Measurements from ENCODE around the gene KIN.
"Not testable (repeated sequence)": the region's sequence is repeated elsewhere in the genome, so short reads cannot be mapped to it uniquely, and the experiment has no call there.

KIN gene

GRCh38 chr10:7787857-7788638, at the start of gene KIN, which contains the start of gene ATP5F1C:
TSS of gene KIN (minus strand) at chr10:7787993. CDS start at chr10:7787933, 60 bp downstream.
TSS of gene ATP5F1C (plus strand) at chr10:7788177. CDS start at chr10:7788208, 31 bp downstream.
- peak; percentile 99 for DNase-seq

- no peak for DNase-seq
Observed at GRCh38 chr10:7836571-7836970, 48.8 kb upstream of the KIN start.

GRCh38 chr10:7834262-7834661, 46.5 kb upstream of the KIN start:
- no peak for DNase-seq

- no peak for DNase-seq
Observed at GRCh38 chr10:7833210-7833609, 45.4 kb upstream of the KIN start.

- DNase-seq: no peak
Observed at GRCh38 chr10:7832060-7832459, 44.3 kb upstream of the KIN start.

GRCh38 chr10:7829289-7829834, 41.6 kb upstream of the KIN start:
- DNase-seq: no peak

GRCh38 chr10:7826971-7827370, 39.2 kb upstream of the KIN start:
- DNase-seq: peak in 1 of 2 experiments; percentile 19

GRCh38 chr10:7824251-7824650, 36.5 kb upstream of the KIN start:
- no peak for DNase-seq

GRCh38 chr10:7819121-7819460, 31.3 kb upstream of the KIN start:
- peak; percentile 84 to 90 for DNase-seq

GRCh38 chr10:7818295-7819120, 30.7 kb upstream of the KIN start, which contains the start of gene TAF3:
TSS of gene TAF3 (plus strand) at chr10:7818505. CDS start at chr10:7818710, 205 bp downstream.
- DNase-seq: peak; percentile 93 to 95

- no peak for DNase-seq
Observed at GRCh38 chr10:7817984-7818294, 30.1 kb upstream of the KIN start.

- DNase-seq: no peak
Observed at GRCh38 chr10:7817576-7817975, 29.8 kb upstream of the KIN start.

GRCh38 chr10:7813481-7813880, 25.7 kb upstream of the KIN start:
- no peak for DNase-seq

- not testable (repeated sequence) for DNase-seq
Observed at GRCh38 chr10:7811743-7812142, 23.9 kb upstream of the KIN start.

- no peak for DNase-seq
Observed at GRCh38 chr10:7811000-7811399, 23.2 kb upstream of the KIN start.

- no peak for DNase-seq
Observed at GRCh38 chr10:7810443-7810842, 22.6 kb upstream of the KIN start.

- no peak for DNase-seq
Observed at GRCh38 chr10:7808686-7809267, 21.0 kb upstream of the KIN start.

GRCh38 chr10:7804741-7805140, 16.9 kb upstream of the KIN start:
- DNase-seq: no peak

- no peak for DNase-seq
Observed at GRCh38 chr10:7804216-7804615, 16.4 kb upstream of the KIN start.

GRCh38 chr10:7802606-7803005, 14.8 kb upstream of the KIN start:
- DNase-seq: no peak

GRCh38 chr10:7797582-7797981, 9.8 kb upstream of the KIN start:
- DNase-seq: peak; percentile 32 to 33

- DNase-seq: no peak
Observed at GRCh38 chr10:7795605-7796004, 7.8 kb upstream of the KIN start.

- no peak for DNase-seq
Observed at GRCh38 chr10:7794251-7795026, 6.6 kb upstream of the KIN start.

Data from Kasumi-1 (cell line).